Stimulated activated effector memory CD8-positive, alpha-beta T cell treated with anti-CD3 and anti-CD28 coated beads, Interleukin-12 subunit alpha, Interleukin-12 subunit beta, amount 100 ng/mL, for 72 hours (primary cell): ENCODE data around the gene CLPTM1L.
"Not testable (repeated sequence)": the region's sequence is repeated elsewhere in the genome, so short reads cannot be mapped to it uniquely, and the experiment has no call there.

Experiments
- ATAC-seq: fragments of 150-1000 bp; cut with Tn5 transposase; 2 replicates; pipeline ENCODE4 v1.10.0; 2021
- DNase-seq, 2 donors: peaks; one replicate each; pipeline ENCODE4 v3.0.0; 2021 to 2022; ENCODE audit warnings: low spot score in 2 of 2
- H3K27ac Mint-ChIP-seq: one replicate; pipeline ENCODE4 v1.8.0; 2022; ENCODE audit warnings: mild to moderate bottlenecking, mixed read lengths
- H3K36me3 Mint-ChIP-seq: one replicate; pipeline ENCODE4 v1.8.0; 2022; ENCODE audit warnings: mild to moderate bottlenecking, mixed read lengths
- H3K4me1 Mint-ChIP-seq: one replicate; pipeline ENCODE4 v1.8.0; 2022; ENCODE audit warnings: mixed read lengths
- H3K4me3 Mint-ChIP-seq: one replicate; pipeline ENCODE4 v1.8.0; 2022; ENCODE audit warnings: mild to moderate bottlenecking, mixed read lengths
- H3K9me3 Mint-ChIP-seq: one replicate; pipeline ENCODE4 v1.8.0; 2022; ENCODE audit warnings: mixed read lengths

CLPTM1L gene

GRCh38 chr5:1371218-1371971 is 26.5 kb upstream of the CLPTM1L start:
- ATAC-seq (no peak), DNase-seq (no peak)
- Mint-ChIP-seq H3K27ac (no peak overlapping the region), H3K9me3 (no peaks in the 10 kb centered on the region), H3K36me3 (no peaks in the 10 kb centered on the region), H3K4me3 (no peak overlapping the region), H3K4me1 (peaks cover 11% of the 10 kb centered on the region)

DNA sequence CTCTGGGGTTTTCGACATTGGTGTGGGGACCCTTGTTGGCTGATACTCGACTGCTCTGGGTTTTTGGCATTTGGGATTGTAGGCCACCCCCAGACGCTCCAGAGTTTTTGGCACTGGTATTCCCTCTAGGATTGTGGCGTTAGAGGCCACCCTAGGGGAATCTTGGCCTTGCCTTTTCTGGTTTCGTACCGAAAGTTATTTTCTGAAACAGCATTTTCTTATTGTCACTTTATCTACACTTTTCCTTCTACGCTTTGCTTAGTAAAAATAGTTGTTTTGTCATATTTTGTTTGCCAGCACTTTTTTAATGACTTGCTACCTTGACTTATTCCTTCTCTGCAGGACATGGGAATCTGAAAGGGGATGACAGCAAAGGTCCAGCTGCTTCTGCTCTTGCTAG is 25.1 kb upstream of the CLPTM1L start:
- Mint-ChIP-seq H3K4me1 (peaks cover 10% of the 10 kb centered on the region), H3K27ac (no peak overlapping the region), H3K36me3 (no peaks in the 10 kb centered on the region), H3K9me3 (no peaks in the 10 kb centered on the region), H3K4me3 (no peak overlapping the region)
- ATAC-seq, result no peak
- DNase-seq, result no peak

GRCh38 chr5:1368756-1369155 is 23.9 kb upstream of the CLPTM1L start:
- Mint-ChIP-seq H3K4me3 (no peak overlapping the region), H3K36me3 (no peaks in the 10 kb centered on the region), H3K9me3 (no peaks in the 10 kb centered on the region), H3K4me1 (no peaks in the 10 kb centered on the region), H3K27ac (no peak overlapping the region)
- no peak for ATAC-seq
- DNase-seq, result no peak

DNA sequence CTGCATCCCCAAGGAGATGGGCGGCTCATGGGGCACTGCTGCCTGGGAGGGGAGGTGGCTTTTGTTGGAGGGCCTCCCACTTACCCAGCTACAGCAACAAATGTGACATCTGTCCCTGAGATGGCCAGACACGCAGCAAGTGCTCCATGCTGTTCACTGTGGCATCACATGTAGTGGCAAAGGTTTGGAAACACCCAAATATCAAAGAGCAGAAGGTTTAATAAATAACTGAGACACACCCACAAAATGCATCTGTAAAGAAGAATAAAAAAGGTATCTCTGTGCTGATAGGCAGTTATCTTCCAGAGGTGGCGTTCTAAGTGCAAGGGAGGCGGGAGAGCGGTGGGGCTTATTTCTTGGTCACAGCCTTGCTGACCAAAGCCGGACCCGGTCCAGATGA is 23.3 kb upstream of the CLPTM1L start:
- no peaks in the 10 kb centered on the region for H3K4me1 Mint-ChIP-seq
- DNase-seq (no peak), ATAC-seq (no peak)
- no peaks in the 10 kb centered on the region for H3K36me3 Mint-ChIP-seq
- no peak overlapping the region for H3K4me3 Mint-ChIP-seq
- no peak overlapping the region for H3K27ac Mint-ChIP-seq
- no peaks in the 10 kb centered on the region for H3K9me3 Mint-ChIP-seq

- H3K36me3 Mint-ChIP-seq, result no peaks in the 10 kb centered on the region
- no peak for DNase-seq
- H3K27ac Mint-ChIP-seq, result no peak overlapping the region
- no peak overlapping the region for H3K4me3 Mint-ChIP-seq
- H3K9me3 Mint-ChIP-seq, result no peaks in the 10 kb centered on the region
- ATAC-seq, result no peak
- H3K4me1 Mint-ChIP-seq, result no peaks in the 10 kb centered on the region
Observed at GRCh38 chr5:1367149-1367548, 22.2 kb upstream of the CLPTM1L start.

DNA sequence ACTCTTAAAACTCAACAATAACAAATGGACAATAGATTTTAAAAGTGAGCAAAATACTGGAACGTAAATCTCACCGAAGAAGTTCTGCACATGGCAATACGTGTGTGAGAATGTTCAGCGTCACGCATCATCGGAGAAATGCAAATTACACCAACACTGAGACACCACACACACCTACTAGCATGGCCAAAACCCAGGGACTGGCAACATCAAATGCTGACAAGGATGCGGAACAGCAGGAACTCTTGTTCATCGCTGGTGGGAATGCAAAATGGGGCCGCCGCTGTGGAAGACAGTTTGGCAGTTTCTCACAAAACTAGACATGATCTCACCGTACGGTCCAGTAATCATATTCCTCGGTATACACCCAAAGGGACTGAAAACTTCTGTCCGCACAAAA is 21.6 kb upstream of the CLPTM1L start:
- ATAC-seq (no peak), DNase-seq (no peak)
- Mint-ChIP-seq H3K9me3 (no peaks in the 10 kb centered on the region), H3K27ac (no peak overlapping the region), H3K36me3 (no peaks in the 10 kb centered on the region), H3K4me1 (no peaks in the 10 kb centered on the region), H3K4me3 (no peak overlapping the region)

DNA sequence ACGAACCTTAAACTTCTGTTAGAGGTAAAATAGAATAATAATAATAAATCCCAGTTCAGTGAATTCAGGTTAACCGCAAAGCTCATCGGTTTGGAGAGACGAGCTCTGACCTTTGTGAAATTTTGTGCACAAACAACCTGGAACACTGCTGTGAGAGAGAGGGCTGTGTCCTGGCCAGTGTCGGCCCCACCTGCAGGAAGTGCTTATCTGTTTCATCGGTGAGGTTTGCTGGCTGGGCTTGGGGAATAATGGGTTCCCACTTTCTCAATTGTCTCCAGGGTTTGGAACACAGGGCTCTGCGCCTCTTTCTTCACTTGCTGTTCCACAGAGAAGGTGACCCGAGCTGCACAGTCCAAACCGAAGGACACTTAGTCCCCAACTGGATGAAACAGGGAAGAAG is 19.3 kb upstream of the CLPTM1L start:
- Mint-ChIP-seq H3K4me3 (no peak overlapping the region), H3K36me3 (no peaks in the 10 kb centered on the region), H3K4me1 (no peaks in the 10 kb centered on the region), H3K27ac (no peak overlapping the region), H3K9me3 (no peaks in the 10 kb centered on the region)
- ATAC-seq (no peak), DNase-seq (no peak)

DNA sequence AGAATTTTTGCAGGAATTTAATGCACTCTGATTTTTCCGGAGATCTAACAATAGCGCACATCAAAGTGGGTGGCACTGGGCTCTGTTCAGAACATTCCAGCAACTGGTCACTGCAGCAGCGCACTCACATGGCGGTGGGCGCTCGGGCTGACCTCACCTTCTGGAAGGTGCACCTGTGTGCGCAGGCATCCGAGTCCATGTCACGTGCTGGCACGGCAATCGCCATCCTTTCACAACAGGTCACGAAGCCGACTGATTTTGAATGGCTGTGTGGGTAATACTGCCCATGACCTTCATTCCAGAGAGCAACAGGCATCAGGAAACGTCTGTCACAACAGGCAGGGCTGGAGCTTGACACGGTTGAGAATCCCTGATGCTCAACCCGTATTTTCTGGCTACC is 18.7 kb upstream of the CLPTM1L start:
- no peaks in the 10 kb centered on the region for H3K36me3 Mint-ChIP-seq
- no peak overlapping the region for H3K4me3 Mint-ChIP-seq
- no peak overlapping the region for H3K27ac Mint-ChIP-seq
- H3K4me1 Mint-ChIP-seq, result no peaks in the 10 kb centered on the region
- DNase-seq (no peak), ATAC-seq (no peak)
- H3K9me3 Mint-ChIP-seq, result no peaks in the 10 kb centered on the region

GRCh38 chr5:1363160-1363559 is 18.3 kb upstream of the CLPTM1L start:
- no peaks in the 10 kb centered on the region for H3K36me3 Mint-ChIP-seq
- no peak for DNase-seq
- ATAC-seq, result no peak

DNA sequence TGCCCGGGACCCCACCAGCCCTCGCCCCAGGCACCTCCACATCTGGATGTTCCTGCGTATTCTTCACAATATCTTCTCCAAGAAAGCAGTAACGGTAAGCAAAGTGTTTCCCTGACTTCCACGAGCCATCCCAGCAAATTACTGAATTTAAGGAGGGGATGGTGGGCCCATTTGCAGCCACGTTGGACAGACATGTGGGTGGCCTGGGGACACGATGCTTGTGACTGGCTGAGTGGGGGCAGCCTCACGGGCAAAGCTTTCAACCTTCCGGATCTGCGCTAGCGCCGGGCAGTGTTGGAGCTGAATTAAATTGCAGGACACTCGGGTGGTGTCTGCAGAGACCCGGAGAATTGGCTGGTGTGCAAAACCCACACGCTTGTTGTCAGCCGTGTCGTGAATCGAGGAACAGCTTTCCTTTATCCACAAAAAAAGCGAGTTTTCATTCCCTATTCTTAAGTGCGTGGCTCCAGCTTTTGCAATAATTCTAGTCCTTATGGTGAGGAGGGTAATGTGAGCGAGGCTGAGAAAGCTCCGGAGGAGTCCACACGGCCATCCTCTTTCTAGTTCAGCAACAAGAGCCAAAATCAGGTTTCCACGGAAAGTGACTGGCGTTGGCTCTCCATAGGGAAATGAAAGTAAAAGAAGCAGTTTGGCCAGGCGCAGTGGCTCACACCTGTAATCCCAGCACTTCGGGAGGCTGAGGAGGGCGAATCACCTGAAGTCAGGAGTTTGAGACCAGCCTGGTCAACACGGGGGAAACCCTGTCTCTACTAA is 17.5 kb upstream of the CLPTM1L start:
- Mint-ChIP-seq H3K4me3 (no peak overlapping the region), H3K36me3 (no peaks in the 10 kb centered on the region), H3K9me3 (no peaks in the 10 kb centered on the region), H3K4me1 (no peaks in the 10 kb centered on the region), H3K27ac (no peak overlapping the region)
- DNase-seq, result no peak
- no peak for ATAC-seq

More at GRCh38 chr5:1363160-1363559, 18.3 kb upstream of the CLPTM1L start:
- Mint-ChIP-seq H3K4me1 (no peaks in the 10 kb centered on the region), H3K9me3 (no peaks in the 10 kb centered on the region), H3K27ac (no peak overlapping the region), H3K4me3 (no peak overlapping the region)

DNA sequence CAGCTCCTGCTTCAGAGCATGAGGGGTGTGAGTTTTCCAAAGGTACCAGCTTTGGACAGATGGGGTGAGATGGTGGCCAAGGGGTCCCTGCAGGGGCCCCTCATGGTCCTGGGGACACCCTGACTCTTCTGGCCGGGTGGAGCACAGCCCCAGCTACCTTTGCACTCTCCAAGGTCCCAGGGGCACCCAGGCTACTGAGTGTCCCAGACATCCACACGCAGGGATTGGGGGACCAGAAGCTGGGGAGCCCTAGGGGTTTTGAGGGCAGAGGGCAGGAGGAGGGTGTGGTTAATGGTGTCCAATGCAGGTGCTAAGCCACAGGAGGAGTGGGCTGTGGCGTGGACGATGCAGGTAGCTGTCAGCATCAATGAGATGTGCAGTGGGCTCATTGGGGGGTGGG is 16.0 kb upstream of the CLPTM1L start:
- H3K4me1 Mint-ChIP-seq, result no peaks in the 10 kb centered on the region
- DNase-seq (no peak), ATAC-seq (no peak)
- no peak overlapping the region for H3K27ac Mint-ChIP-seq
- no peak overlapping the region for H3K4me3 Mint-ChIP-seq
- no peaks in the 10 kb centered on the region for H3K9me3 Mint-ChIP-seq
- H3K36me3 Mint-ChIP-seq, result no peaks in the 10 kb centered on the region

DNA sequence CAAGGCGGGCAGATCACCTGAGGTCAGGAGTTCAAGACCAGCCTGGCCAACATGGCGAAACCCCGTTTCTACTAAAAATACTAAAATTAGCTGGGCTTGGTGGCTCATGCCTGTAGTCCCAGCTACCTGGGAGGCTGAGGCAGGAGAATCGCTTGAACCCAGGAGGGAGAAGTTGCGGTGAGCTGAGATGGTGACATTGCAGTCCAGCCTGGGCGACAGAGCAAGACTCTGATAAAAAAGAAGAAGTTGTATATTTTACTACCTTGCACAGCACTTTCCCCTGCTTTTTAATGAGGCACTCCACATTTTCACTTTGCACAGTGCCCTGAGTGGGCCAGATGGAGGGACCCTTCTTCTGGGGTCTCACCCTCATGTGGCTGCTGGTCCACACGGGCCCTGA is 15.5 kb upstream of the CLPTM1L start:
- DNase-seq, H3K36me3 Mint-ChIP-seq, H3K27ac Mint-ChIP-seq, ATAC-seq, H3K9me3 Mint-ChIP-seq, H3K4me1 Mint-ChIP-seq, H3K4me3 Mint-ChIP-seq: not testable (repeated sequence)

GRCh38 chr5:1359713-1360112 is 14.8 kb upstream of the CLPTM1L start:
- no peak for ATAC-seq
- Mint-ChIP-seq H3K4me1 (no peaks in the 10 kb centered on the region), H3K4me3 (no peak overlapping the region), H3K9me3 (no peaks in the 10 kb centered on the region), H3K36me3 (no peaks in the 10 kb centered on the region), H3K27ac (no peak overlapping the region)
- DNase-seq, result no peak

DNA sequence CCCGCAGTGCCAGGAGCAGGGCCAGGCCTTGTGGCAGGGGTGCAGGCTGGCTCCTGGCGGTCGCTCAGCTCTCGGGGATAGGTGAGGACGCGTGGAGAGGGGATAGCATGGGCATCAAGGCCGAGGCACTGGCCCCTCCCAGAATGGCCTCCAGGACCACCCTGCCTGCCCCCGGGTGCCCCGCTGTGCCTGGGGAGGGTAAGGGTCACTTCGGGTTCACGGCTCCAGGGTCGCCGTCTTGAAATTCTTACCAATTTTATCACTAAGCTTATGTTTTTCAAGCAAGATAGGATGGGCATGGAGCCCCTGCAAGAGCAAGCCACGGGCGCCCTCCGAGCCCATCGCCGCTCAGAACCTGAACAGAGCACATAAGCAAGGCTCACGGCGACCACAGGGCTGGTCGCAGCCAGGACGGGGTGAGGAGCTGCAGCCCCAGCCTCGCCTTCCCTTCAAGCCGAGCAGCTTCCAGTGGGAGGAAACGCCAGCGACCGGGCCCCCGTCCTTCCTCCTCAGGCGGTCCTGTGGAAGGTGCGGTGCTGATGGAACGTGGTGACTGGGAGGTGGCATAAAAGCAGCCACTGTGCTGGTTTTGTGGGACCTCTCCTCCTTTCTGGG is 14.2 kb upstream of the CLPTM1L start:
- Mint-ChIP-seq H3K36me3 (no peaks in the 10 kb centered on the region), H3K27ac (no peak overlapping the region), H3K9me3 (no peaks in the 10 kb centered on the region), H3K4me1 (no peaks in the 10 kb centered on the region), H3K4me3 (no peak overlapping the region)
- DNase-seq (no peak), ATAC-seq (no peak)

DNA sequence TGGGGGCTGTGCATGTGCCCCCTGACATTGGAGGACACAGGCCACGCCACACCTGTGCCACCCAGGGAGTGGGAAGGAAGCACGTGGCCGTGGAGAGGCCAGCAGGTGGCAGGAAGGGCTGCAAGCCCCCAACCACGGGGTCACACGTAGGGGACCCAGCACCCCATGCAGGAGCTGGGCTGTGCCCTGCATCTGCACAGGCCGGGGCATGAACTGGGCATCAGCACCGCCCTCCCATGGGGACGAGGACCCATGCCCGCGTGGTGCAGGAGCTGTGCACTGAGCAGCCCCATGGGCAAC is 13.8 kb upstream of the CLPTM1L start:
- ATAC-seq, result no peak
- DNase-seq, result no peak
- Mint-ChIP-seq H3K36me3 (no peaks in the 10 kb centered on the region), H3K9me3 (no peaks in the 10 kb centered on the region), H3K27ac (no peak overlapping the region), H3K4me3 (no peak overlapping the region), H3K4me1 (no peaks in the 10 kb centered on the region)
